Measurements from ENCODE around the gene ABLIM1.

The ABLIM1 gene

GRCh38 chr10:114618722-114619121, 39.4 kb downstream of the ABLIM1 start:
- DNase-seq: no peak

- no peak for DNase-seq
These were observed 41.6 kb downstream of the ABLIM1 start for GRCh38 chr10:114616516-114616915.

GRCh38 chr10:114616103-114616502, 42.0 kb downstream of the ABLIM1 start:
- DNase-seq: no peak

- no peak for DNase-seq
These were observed 42.5 kb downstream of the ABLIM1 start for GRCh38 chr10:114615600-114616007.

- no peak for DNase-seq
These were observed 44.7 kb downstream of the ABLIM1 start for GRCh38 chr10:114613237-114613979.

- DNase-seq: no peak
These were observed 46.5 kb downstream of the ABLIM1 start for GRCh38 chr10:114611617-114612016.

DNA sequence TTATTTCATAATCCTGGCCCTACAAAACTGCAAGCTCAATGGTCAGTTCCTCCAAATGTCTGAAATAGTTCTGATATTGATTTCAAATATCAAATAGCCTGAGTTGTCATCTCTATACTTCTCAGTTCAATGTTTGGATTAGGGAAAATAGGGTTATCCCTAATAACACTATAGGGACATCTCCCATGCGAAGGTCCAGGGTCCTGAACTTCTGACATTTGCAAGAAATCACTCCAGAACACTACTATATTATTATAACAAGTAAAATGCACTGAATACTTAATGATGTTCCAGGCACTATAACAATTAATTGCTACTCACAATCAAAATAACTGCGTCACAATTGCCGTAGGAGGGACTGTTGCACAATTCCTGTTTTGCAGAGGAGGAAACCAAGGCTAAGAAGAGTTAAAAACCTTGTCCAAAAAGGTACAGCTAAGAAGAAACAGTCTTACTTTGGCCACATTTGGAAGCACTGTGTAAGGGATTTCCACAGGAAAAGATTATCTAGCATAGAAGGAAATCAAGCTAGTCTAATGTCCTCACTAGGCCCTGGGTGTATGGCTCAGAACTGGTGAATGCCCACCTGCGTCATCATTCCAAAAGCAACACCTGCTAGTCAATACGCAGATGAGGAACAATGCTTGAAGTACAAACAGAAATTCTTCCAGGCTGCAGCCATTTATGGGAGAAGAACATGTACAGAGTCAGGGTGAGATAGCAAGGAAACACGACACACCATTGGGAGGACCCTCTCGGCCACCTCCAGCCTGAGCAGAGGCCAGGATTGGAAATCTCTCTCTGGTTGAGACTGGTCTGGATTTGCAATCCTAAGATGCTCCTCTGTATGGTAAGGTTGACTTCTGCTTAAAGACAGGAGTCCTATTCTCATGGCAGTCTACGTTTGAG, 48.3 kb downstream of the ABLIM1 start:
- no peak for DNase-seq

- no peak for DNase-seq
These were observed 50.6 kb downstream of the ABLIM1 start for GRCh38 chr10:114607358-114607998.

- DNase-seq: no peak
These were observed 52.8 kb downstream of the ABLIM1 start for GRCh38 chr10:114605155-114605797.

- no peak for DNase-seq
These were observed 53.5 kb downstream of the ABLIM1 start for GRCh38 chr10:114604357-114605130.

GRCh38 chr10:114603948-114604347, 54.1 kb downstream of the ABLIM1 start:
- DNase-seq: no peak

DNA sequence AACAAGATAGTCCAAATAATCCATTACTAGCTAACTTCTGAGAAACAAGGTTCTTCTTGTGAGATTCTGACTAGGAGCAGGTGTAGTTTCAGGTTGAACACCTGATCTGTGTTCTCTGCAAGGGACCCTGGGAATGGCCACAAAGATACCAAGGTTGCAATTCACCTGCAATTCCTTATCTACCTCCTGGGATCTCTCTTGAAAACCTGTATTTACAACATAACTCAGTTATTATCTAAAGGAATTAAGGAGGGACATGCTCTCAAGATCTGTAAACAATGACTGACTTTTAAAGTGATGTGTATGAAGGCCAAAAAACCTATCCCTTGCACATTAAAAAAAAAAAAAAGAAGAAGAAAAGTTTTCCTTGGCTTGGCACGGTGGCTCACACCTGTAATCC, 54.8 kb downstream of the ABLIM1 start:
- DNase-seq: no peak

- DNase-seq: no peak
These were observed 58.0 kb downstream of the ABLIM1 start for GRCh38 chr10:114600057-114600456.

GRCh38 chr10:114596793-114597192, 61.3 kb downstream of the ABLIM1 start:
- no peak for DNase-seq

DNA sequence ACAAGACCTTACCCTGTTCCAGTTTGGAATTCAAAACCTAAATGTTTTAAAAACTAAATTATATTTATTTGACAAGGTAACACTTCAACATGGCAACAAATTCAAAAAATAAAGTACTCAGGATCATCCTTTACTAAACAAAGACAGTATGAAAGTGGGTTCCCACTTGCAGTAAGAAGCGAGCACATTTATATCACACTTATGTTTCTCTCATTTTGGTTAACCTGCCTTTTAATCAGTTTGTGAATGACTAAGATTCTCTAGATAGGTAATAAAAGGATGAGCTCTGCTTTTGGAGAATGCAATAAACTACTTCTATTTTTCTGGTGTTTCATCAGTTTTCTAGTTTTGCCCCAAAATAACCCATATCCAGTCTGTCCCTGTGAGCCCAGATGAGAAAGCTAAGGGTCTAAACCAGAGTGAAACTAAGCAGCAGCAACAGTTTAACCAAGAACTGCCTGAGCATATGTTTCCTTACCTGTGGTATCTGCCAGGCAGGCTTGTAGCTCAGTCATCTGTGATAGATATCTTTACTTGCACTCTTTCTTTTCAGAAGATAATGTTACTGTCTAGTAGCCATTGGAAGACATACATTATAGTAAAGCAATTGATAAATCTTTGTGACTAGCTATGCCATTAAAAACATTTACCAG, 64.1 kb downstream of the ABLIM1 start:
- DNase-seq: no peak

DNA sequence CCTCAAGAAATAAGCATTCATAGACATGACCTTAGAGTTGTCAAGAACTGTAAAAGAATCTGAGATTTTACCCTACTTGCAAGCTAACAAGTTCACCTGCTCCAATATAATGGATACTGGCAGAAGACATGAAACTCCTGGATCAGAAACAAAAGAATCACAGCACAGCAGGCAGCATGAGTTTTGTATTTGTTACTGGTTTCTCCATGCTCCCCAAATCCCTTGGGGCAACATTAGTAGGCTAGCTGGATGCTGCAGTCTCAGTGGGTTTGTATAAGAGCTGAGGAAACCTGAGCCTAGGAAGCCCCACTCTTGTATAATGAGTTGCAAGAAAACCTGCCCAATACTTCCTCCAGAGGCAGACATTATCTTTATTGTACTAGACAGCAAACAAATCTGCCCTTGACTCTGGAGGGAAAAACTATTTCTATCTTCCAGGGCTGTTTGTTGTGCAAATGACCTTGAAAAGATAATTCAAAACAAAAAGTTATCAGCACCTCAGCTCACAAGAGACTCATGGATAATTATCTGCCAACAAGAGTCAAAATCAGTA, 64.8 kb downstream of the ABLIM1 start:
- no peak for DNase-seq

DNA sequence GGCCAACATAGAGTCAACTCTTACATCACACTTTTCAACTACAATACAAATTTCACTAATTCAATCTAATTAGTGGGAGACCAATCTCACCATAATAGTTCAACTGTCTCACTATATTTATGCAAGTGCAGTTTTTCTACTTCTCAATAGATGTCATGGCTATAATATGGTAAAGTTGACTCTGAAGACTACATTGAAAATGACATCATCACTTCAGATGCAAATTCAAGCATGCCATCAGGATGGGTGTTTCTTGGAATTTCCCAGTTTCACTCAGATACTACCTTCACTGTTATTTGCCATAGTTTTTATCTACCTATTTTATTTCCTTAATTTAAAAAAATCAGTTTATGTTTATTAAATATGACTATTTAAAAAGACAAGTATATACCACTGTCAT, 67.1 kb downstream of the ABLIM1 start:
- DNase-seq: no peak

GRCh38 chr10:114584419-114584818, 73.7 kb downstream of the ABLIM1 start:
- DNase-seq: no peak

DNA sequence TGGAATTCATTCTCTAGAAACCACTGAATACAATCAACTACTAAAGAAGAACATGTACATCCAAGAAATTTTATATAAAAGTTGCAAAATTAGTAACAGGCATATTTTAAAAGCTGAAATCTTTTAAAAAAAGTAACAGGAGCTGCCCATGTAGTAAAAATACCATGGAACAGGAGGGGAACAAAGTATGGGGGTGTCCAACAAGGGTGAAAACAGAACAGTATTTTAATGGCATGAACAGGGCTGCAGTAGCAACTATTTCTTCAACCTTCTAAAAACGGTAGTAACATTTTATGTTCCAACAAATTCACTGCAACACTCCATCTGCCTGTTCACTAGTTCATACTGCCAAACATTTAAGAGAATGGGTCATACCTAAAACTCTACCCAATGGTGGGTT, 77.0 kb downstream of the ABLIM1 start:
- no peak for DNase-seq

DNA sequence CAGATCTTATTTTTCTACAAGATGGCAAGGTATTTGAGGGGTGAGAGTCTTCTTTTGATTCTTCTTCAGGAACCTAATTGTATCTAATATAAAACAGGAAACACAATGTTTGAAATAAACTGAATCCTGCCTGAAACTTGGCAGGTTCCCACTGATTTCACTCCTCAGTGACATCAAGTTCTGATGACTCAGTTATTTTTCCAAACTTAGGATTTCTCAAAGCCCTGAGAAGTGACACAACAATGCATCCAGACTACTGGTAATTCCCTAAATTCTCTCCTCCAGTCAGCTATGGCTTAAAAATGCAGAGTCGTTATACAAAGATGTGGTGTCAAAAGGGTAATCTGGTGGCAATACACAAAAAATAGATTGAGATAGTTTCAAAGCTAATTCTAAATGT, 80.9 kb downstream of the ABLIM1 start:
- DNase-seq: no peak

DNA sequence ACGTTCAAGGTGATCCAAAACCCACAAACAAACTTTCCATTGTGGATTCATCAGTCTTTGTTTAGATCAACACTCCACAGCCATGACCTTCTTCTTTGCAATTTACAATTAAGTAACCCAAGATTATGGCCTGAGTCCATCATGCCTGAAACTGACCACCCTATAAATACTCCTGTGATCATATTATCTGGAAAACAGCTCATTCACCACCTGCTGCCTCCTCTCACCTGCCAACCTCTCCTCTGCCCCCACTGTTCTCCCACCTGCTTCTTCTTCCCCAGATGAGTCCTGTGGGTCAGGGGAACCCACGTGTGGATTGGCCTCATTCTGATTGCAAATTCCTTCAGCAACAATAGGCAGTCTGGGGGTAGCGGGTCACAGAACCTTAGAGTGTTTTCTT, 81.4 kb downstream of the ABLIM1 start:
- DNase-seq: no peak

- DNase-seq: peak in 1 of 2 experiments; percentile 1
These were observed 82.0 kb downstream of the ABLIM1 start for GRCh38 chr10:114576132-114576487.
